Measurements from ENCODE around the gene SNIP1. TPM values are rescaled to one million over a fixed set of nuclear protein-coding genes. Genes with fewer than 3 reads are reported as not detected.
A peak's percentile ranks its signal among the peaks of the same experiment; 100 is the strongest.
"Not testable (repeated sequence)": the region's sequence is repeated elsewhere in the genome, so short reads cannot be mapped to it uniquely, and the experiment has no call there.

The SNIP1 gene
- total RNA-seq, 1 experiment from 2014 or later, result 26.4 TPM

DNA sequence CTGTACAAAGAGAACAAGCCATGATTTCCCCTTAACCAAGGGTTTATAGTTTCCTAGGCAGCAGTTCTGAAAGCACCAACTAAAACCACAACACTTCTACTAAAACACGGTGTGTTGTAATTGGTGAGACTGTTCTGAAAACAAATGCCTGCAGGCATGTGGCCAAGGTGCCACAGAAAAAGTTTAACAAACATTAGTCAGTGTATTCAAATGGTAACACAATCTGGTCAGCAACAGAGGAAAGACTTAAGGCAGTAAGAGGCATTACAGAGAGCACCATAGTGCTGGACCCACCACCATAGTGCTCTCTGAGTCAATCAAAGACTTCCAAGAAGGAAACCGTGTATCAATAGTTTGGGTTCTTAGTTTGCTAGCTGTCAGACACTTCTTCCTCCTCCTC is 16.7 kb downstream of the SNIP1 start:
- Mint-ChIP-seq H3K4me1 (ENCODE audit: insufficient read depth, unreplicated experiment) (peaks cover 29% of the 10 kb centered on the region), H3K36me3 (ENCODE audit: insufficient read depth, unreplicated experiment) (peaks cover 86% of the 10 kb centered on the region), H3K4me3 (ENCODE audit: unreplicated experiment) (peak overlapping the region; percentile 22), H3K9me3 (ENCODE audit: unreplicated experiment) (no peaks in the 10 kb centered on the region), H3K27me3 (ENCODE audit: insufficient read depth, unreplicated experiment) (no peaks in the 10 kb centered on the region), H3K27ac (ENCODE audit: low read depth, unreplicated experiment) (peak overlapping the region; percentile 89)
- intact Hi-C loops (cut with micrococcal nuclease), result loop anchor here (10.0 kb wide), 1 partner anchor 63 kb away; the partner anchor contains the start of gene ZC3H12A
- ChIA-PET POLR2A (interaction anchor here (0.6 to 4.1 kb wide), 9 partner anchors 10 to 1087 kb away, joined by 3 to 26 read pairs (median 5); partner anchors contain the start of genes MEAF6, OSCP1 and SNIP1), CTCF (interaction anchor here (0.6 to 1.8 kb wide), 3 partner anchors 10 to 1012 kb away, joined by 3 to 5 read pairs (median 3); partner anchors contain the start of gene MEAF6)
- no peak for TF ChIP-seq CTCF (IDR thresholded peaks at IDR 0.05; ENCODE audit: unreplicated experiment)
- TSS peak; percentile 19 for BruUV-seq (replicated peaks)
- DNase-seq (ENCODE audit: unreplicated experiment), result peak; percentile 91

GRCh38 chr1:37533317-37534093 is 20.6 kb downstream of the SNIP1 start:
- H3K27me3 Mint-ChIP-seq (ENCODE audit: insufficient read depth, unreplicated experiment), result no peaks in the 10 kb centered on the region
- peak overlapping the region; percentile 94 for H3K27ac Mint-ChIP-seq (ENCODE audit: low read depth, unreplicated experiment)
- no peak for DNase-seq (ENCODE audit: unreplicated experiment)
- H3K4me1 Mint-ChIP-seq (ENCODE audit: insufficient read depth, unreplicated experiment), result peaks cover 29% of the 10 kb centered on the region
- no peak overlapping the region for H3K4me3 Mint-ChIP-seq (ENCODE audit: unreplicated experiment)
- H3K36me3 Mint-ChIP-seq (ENCODE audit: insufficient read depth, unreplicated experiment), result peaks cover 51% of the 10 kb centered on the region
- POLR2A ChIA-PET, result interaction anchor here (0.7 to 4.1 kb wide), 13 partner anchors 9 to 156 kb away, joined by 3 to 35 read pairs (median 5); partner anchors contain the start of genes MEAF6 and SNIP1
- TF ChIP-seq CTCF (IDR thresholded peaks at IDR 0.05; ENCODE audit: unreplicated experiment), result no peak
- CTCF ChIA-PET, result interaction anchor here (3.2 kb wide), 1 partner anchor 19 kb away, joined by 18 read pairs; the partner anchor contains the start of gene MEAF6
- H3K9me3 Mint-ChIP-seq (ENCODE audit: unreplicated experiment), result no peaks in the 10 kb centered on the region
- no TSS peak for BruUV-seq (replicated peaks)
- intact Hi-C loops (cut with micrococcal nuclease), result loop anchor here (10.0 kb wide), 1 partner anchor 59 kb away; the partner anchor contains the start of gene ZC3H12A

DNA sequence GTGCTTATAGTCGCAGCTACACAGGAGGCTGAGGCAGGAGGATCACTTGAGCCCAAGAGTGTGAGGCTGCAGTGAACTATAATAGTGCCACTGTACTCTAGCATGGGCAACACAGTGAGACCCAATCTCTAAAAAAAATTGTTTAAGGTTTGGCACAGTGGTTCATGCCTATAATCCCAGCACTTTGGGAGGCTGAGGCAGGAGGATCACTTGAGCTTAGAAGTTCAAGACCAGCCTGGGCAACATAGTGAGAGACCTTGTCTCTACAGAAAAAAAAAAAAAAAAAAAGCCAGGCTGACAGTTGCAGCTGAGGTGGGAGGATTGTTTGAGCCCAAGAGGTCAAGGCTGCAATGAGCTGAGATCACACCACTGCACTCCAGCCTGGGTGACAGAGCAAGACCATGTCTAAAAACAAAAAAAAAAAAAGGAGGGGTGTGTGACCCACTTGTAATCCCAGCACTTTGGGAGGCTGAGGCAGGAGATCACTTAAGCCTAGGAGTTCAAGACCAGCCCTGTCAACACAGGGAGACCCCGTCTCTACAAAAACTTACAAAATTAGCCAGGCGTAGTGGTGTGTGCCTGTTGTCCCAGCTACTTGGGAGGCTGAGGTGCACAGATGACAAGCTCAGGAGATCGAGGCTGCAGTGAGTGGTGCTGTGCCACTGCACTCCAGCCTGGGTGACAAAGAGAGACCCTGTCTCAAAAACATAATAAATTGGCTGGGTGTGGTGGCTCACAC is 21.5 kb downstream of the SNIP1 start:
- ChIA-PET POLR2A (interaction anchor here (3.0 kb wide), 1 partner anchor 17 kb away, joined by 35 read pairs; the partner anchor contains the start of gene MEAF6), CTCF (interaction anchor here (0.6 to 3.2 kb wide), 4 partner anchors 9 to 472 kb away, joined by 3 to 18 read pairs (median 4); partner anchors contain the start of gene MEAF6)
- peaks cover 42% of the 10 kb centered on the region for H3K36me3 Mint-ChIP-seq (ENCODE audit: insufficient read depth, unreplicated experiment)

GRCh38 chr1:37529888-37530287 is 24.2 kb downstream of the SNIP1 start:
- H3K4me3 Mint-ChIP-seq (ENCODE audit: unreplicated experiment); H3K27me3 Mint-ChIP-seq (ENCODE audit: insufficient read depth, unreplicated experiment); H3K9me3 Mint-ChIP-seq (ENCODE audit: unreplicated experiment); BruUV-seq (replicated peaks); H3K27ac Mint-ChIP-seq (ENCODE audit: low read depth, unreplicated experiment); CTCF ChIA-PET; DNase-seq (ENCODE audit: unreplicated experiment): not testable (repeated sequence)
- intact Hi-C loops (cut with micrococcal nuclease), result loop anchor here (10.0 kb wide), 1 partner anchor 55 kb away; the partner anchor contains the start of gene ZC3H12A
- peaks cover 16% of the 10 kb centered on the region for H3K36me3 Mint-ChIP-seq (ENCODE audit: insufficient read depth, unreplicated experiment)
- H3K4me1 Mint-ChIP-seq (ENCODE audit: insufficient read depth, unreplicated experiment), result peaks cover 13% of the 10 kb centered on the region
- POLR2A ChIA-PET, result interaction anchor here (0.6 to 1.7 kb wide), 4 partner anchors 9 to 54 kb away, joined by 3 to 7 read pairs (median 4); partner anchors contain the start of gene MEAF6

More for the DNA sequence above, 21.5 kb downstream of the SNIP1 start:
- DNase-seq (ENCODE audit: unreplicated experiment); H3K27ac Mint-ChIP-seq (ENCODE audit: low read depth, unreplicated experiment); H3K27me3 Mint-ChIP-seq (ENCODE audit: insufficient read depth, unreplicated experiment); BruUV-seq (replicated peaks); H3K4me3 Mint-ChIP-seq (ENCODE audit: unreplicated experiment); H3K9me3 Mint-ChIP-seq (ENCODE audit: unreplicated experiment): not testable (repeated sequence)
- peaks cover 22% of the 10 kb centered on the region for H3K4me1 Mint-ChIP-seq (ENCODE audit: insufficient read depth, unreplicated experiment)
- intact Hi-C loops (cut with micrococcal nuclease), result loop anchor here (10.0 kb wide), 1 partner anchor 58 kb away; the partner anchor contains the start of gene ZC3H12A

Data from MCF 10A (cell line).